GM18867 (cell line): ENCODE measurements around the gene FRMPD2.
A peak's percentile ranks its signal among the peaks of the same experiment; 100 is the strongest.
"Not testable (repeated sequence)": the region's sequence is repeated elsewhere in the genome, so short reads cannot be mapped to it uniquely, and the experiment has no call there.

Source experiments
- ATAC-seq: cut with Tn5 transposase; IDR thresholded peaks from one replicate; pipeline ENCODE4 v1.9.1; 2021; ENCODE audit warnings: mild to moderate bottlenecking, moderate library complexity; ENCODE audit not compliant: unreplicated experiment

FRMPD2 gene

GRCh38 chr10:48233559-48234005 is 40.9 kb downstream of the FRMPD2 start:
- no peak for ATAC-seq

GRCh38 chr10:48232717-48233447 is 41.6 kb downstream of the FRMPD2 start:
- ATAC-seq = no peak

- ATAC-seq = no peak
These were observed 42.7 kb downstream of the FRMPD2 start for GRCh38 chr10:48231699-48232315.

- ATAC-seq = no peak
These were observed 43.3 kb downstream of the FRMPD2 start for GRCh38 chr10:48231178-48231577.

GRCh38 chr10:48227213-48227612 is 47.3 kb downstream of the FRMPD2 start:
- no peak for ATAC-seq

GRCh38 chr10:48224979-48225560 is 49.4 kb downstream of the FRMPD2 start:
- no peak for ATAC-seq

GRCh38 chr10:48224296-48224695 is 50.2 kb downstream of the FRMPD2 start:
- no peak for ATAC-seq

- ATAC-seq = no peak
These were observed 52.7 kb downstream of the FRMPD2 start for GRCh38 chr10:48221814-48222213.

GRCh38 chr10:48221031-48221430 is 53.5 kb downstream of the FRMPD2 start:
- not testable (repeated sequence) for ATAC-seq

- ATAC-seq = no peak
These were observed 55.3 kb downstream of the FRMPD2 start for GRCh38 chr10:48219194-48219593.

- no peak for ATAC-seq
These were observed 57.8 kb downstream of the FRMPD2 start for GRCh38 chr10:48216744-48217143.

- ATAC-seq = no peak
These were observed 58.3 kb downstream of the FRMPD2 start for GRCh38 chr10:48216204-48216505.

GRCh38 chr10:48215486-48216203 is 58.9 kb downstream of the FRMPD2 start:
- ATAC-seq = peak; percentile 61

- no peak for ATAC-seq
These were observed 59.6 kb downstream of the FRMPD2 start for GRCh38 chr10:48214716-48215485.

- no peak for ATAC-seq
These were observed 61.4 kb downstream of the FRMPD2 start for GRCh38 chr10:48213047-48213446.

- no peak for ATAC-seq
These were observed 62.7 kb downstream of the FRMPD2 start for GRCh38 chr10:48211777-48212176.

GRCh38 chr10:48210966-48211365 is 63.5 kb downstream of the FRMPD2 start:
- no peak for ATAC-seq

GRCh38 chr10:48210391-48210790 is 64.1 kb downstream of the FRMPD2 start:
- ATAC-seq = no peak

GRCh38 chr10:48209241-48209640 is 65.3 kb downstream of the FRMPD2 start:
- ATAC-seq = no peak

GRCh38 chr10:48207853-48208252 is 66.6 kb downstream of the FRMPD2 start:
- no peak for ATAC-seq
